ENCODE measurements around the gene PLXDC2.
"Not testable (repeated sequence)": the region's sequence is repeated elsewhere in the genome, so short reads cannot be mapped to it uniquely, and the experiment has no call there.

DNA sequence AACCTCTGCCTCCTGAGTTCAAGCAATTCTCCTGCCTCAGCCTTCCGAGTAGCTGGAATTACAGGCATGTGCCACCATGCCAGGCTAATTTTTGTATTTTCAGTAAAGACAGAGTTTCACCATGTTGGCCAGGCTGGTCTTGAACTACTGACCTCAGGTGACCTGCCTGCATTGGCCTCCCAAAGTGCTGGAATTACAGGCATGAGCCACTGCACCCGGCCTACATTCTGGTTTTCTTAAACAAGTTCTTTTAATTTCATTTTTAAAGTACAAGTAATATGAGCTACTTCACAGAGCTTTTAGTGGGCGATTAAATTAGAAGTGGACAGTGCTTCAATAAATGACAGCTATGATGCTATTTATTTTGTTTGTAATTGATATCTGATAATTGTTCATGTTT, 46.4 kb upstream of the PLXDC2 start:
- TF ChIP-seq POLR2A, POLR2AphosphoS5 (IDR thresholded peaks at IDR 0.05; ENCODE audit: low read depth, low read length): not testable (repeated sequence)

Data from GM12892 (cell line).